Caco-2 (cell line): Measurements from ENCODE around the gene EPHB6. TPM values are rescaled to one million over a fixed set of nuclear protein-coding genes. Genes with fewer than 3 reads are reported as not detected.

ENCODE experiments used
- BruUV-seq: library from RNA; stranded (reverse); fragments of 400-500 nt; replicated peaks from 2 replicates; lab custom pipeline; 2021; lab: Mats Ljungman, UMichigan
- CTCF ChIA-PET: fragments of 300-600 bp; sonication (Branson Sonifier 250); formaldehyde crosslinking; loops from one replicate; lab custom pipeline; 2022; ENCODE audit warnings: antibody characterized with exemption; lab: Charles Lee
- POLR2A ChIA-PET: fragments of 300-600 bp; sonication (Branson Sonifier 250); formaldehyde crosslinking; loops from one replicate; lab custom pipeline; 2022; ENCODE audit warnings: antibody characterized with exemption; lab: Charles Lee
- DNase-seq, 2 experiments: peaks; one replicate each; pipeline versions ENCODE4 v3.0.0 to v3.0.0-alpha.2; 2020 to 2022
- H3K27me3 ChIP-seq: replicated peaks from 2 replicates; pipeline ENCODE4 v1.6.0; 2011; ENCODE audit warnings: low read length; ENCODE audit not compliant: control insufficient read depth, insufficient read depth
- H3K36me3 ChIP-seq: 2 replicates; pipeline ENCODE4 v1.5.1; 2011; ENCODE audit warnings: low read length; ENCODE audit not compliant: control insufficient read depth, insufficient read depth
- H3K4me1 ChIP-seq: fragments of 250-450 bp; sonication (Bioruptor Pico); 2 replicates; pipeline ENCODE4 v1.5.1; 2020; ENCODE audit warnings: mild to moderate bottlenecking
- H3K4me3 ChIP-seq: 2 replicates; pipeline ENCODE4 v1.5.1; 2011; ENCODE audit warnings: low read depth, mild to moderate bottlenecking, control low read depth, low read length
- H3K9me3 ChIP-seq: fragments of 250-450 bp; sonication (Bioruptor Pico); 2 replicates; pipeline ENCODE4 v1.5.1; 2020; ENCODE audit warnings: mild to moderate bottlenecking, moderate library complexity
- H3K27ac Mint-ChIP-seq: one replicate; pipeline ENCODE4 v1.8.0; 2022; ENCODE audit warnings: mixed read lengths; ENCODE audit not compliant: unreplicated experiment
- H3K27me3 Mint-ChIP-seq: one replicate; pipeline ENCODE4 v1.8.0; 2022; ENCODE audit warnings: mixed read lengths; ENCODE audit not compliant: insufficient read depth, unreplicated experiment
- H3K36me3 Mint-ChIP-seq: one replicate; pipeline ENCODE4 v1.8.0; 2022; ENCODE audit warnings: mild to moderate bottlenecking, mixed read lengths; ENCODE audit not compliant: insufficient read depth, unreplicated experiment
- H3K4me1 Mint-ChIP-seq: one replicate; pipeline ENCODE4 v1.8.0; 2022; ENCODE audit warnings: low read depth, mixed read lengths; ENCODE audit not compliant: unreplicated experiment
- H3K4me3 Mint-ChIP-seq: one replicate; pipeline ENCODE4 v1.8.0; 2022; ENCODE audit warnings: mild to moderate bottlenecking, moderate library complexity, mixed read lengths; ENCODE audit not compliant: unreplicated experiment
- H3K9me3 Mint-ChIP-seq: one replicate; pipeline ENCODE4 v1.8.0; 2022; ENCODE audit warnings: mixed read lengths; ENCODE audit not compliant: unreplicated experiment
- intact Hi-C: fragments of 100-400 bp; cut with micrococcal nuclease; formaldehyde crosslinking; loops from one replicate; pipeline ENCODE4 v1.10.0; 2022; ENCODE audit not compliant: unreplicated experiment
- total RNA-seq: library from RNA; stranded (reverse); gene quantifications from 2 replicates; pipeline ENCODE4 v1.2.3, GENCODE V29; 2022
- TF ChIP-seq, protein P1 (sequence below), 2 experiments: fragments of 200-600 bp in 1 of 2; IDR thresholded peaks; 1 replicate in 1 of 2; 2 replicates in 1 of 2; pipeline versions ENCODE4 v1.5.1 to v1.8.0; 2011 to 2022; ENCODE audit warnings: antibody characterized with exemption in 1 of 2, control low read depth in 1 of 2, inconsistent platforms in 1 of 2, low read depth in 1 of 2, low read length in 1 of 2, mild to moderate bottlenecking in 1 of 2, moderate library complexity in 1 of 2; ENCODE audit not compliant: insufficient read depth in 1 of 2, severe bottlenecking in 1 of 2, unreplicated experiment in 1 of 2

EPHB6 gene
- total RNA-seq, 1 experiment from 2014 or later: 2.7 TPM

DNA sequence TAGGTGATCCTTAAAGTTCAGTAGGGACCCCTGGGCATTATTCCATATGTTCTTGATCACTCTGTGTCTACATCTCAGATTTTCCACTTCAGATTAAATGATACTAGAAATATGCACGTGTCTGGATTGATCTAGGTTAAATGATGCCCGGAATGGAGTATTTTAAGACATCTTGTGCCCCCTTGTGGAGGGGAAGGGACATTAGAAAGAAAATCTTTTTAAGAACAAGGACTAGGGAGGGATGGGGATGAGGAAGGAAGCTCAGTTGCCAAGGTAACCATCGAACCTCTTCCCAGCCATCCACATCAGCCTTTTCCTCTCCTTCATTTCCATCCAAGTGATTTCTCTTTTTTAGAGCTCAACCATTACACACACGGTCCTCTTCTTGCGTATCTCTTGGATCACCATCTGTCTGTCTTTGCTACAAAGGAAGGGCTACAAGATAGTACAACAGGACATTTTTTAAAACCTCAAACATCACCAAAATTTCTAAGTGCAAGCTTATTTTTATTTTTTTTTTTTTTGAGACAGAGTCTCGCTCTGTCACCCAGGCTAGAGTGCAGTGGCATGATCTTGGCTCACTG lies 43.6 kb upstream of the EPHB6 start:
- H3K4me1 Mint-ChIP-seq: peaks cover 35% of the 10 kb centered on the region
- no TSS peak for BruUV-seq
- intact Hi-C loops: loop anchor here (1.0 kb wide), 3 partner anchors 142 to 207 kb away; no protein-coding TSS in a partner anchor
- DNase-seq: peak in 1 of 2 experiments; percentile 44
- Histone ChIP-seq H3K27me3 (no peaks in the 10 kb centered on the region), H3K36me3 (no peaks in the 10 kb centered on the region), H3K9me3 (no peaks in the 10 kb centered on the region), H3K4me3 (no peak overlapping the region), H3K4me1 (peaks cover 27% of the 10 kb centered on the region)
- H3K36me3 Mint-ChIP-seq: no peaks in the 10 kb centered on the region
- CTCF ChIA-PET: interaction anchor here (1.0 to 1.7 kb wide), 2 partner anchors 28 to 179 kb away, joined by 6 to 25 read pairs; no protein-coding TSS in a partner anchor
- POLR2A ChIA-PET: no interaction called here
- TF ChIP-seq, protein P1, sequence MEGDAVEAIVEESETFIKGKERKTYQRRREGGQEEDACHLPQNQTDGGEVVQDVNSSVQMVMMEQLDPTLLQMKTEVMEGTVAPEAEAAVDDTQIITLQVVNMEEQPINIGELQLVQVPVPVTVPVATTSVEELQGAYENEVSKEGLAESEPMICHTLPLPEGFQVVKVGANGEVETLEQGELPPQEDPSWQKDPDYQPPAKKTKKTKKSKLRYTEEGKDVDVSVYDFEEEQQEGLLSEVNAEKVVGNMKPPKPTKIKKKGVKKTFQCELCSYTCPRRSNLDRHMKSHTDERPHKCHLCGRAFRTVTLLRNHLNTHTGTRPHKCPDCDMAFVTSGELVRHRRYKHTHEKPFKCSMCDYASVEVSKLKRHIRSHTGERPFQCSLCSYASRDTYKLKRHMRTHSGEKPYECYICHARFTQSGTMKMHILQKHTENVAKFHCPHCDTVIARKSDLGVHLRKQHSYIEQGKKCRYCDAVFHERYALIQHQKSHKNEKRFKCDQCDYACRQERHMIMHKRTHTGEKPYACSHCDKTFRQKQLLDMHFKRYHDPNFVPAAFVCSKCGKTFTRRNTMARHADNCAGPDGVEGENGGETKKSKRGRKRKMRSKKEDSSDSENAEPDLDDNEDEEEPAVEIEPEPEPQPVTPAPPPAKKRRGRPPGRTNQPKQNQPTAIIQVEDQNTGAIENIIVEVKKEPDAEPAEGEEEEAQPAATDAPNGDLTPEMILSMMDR (IDR thresholded peaks at IDR 0.05; ENCODE audit: insufficient read depth in 1 of 2, low read depth in 1 of 2, low read length in 1 of 2, severe bottlenecking in 1 of 2, unreplicated experiment in 1 of 2): peak; percentile 56 to 68
- H3K27me3 Mint-ChIP-seq: no peaks in the 10 kb centered on the region
- no peaks in the 10 kb centered on the region for H3K9me3 Mint-ChIP-seq
- no peak overlapping the region for H3K4me3 Mint-ChIP-seq
- no peak overlapping the region for H3K27ac Mint-ChIP-seq

DNA sequence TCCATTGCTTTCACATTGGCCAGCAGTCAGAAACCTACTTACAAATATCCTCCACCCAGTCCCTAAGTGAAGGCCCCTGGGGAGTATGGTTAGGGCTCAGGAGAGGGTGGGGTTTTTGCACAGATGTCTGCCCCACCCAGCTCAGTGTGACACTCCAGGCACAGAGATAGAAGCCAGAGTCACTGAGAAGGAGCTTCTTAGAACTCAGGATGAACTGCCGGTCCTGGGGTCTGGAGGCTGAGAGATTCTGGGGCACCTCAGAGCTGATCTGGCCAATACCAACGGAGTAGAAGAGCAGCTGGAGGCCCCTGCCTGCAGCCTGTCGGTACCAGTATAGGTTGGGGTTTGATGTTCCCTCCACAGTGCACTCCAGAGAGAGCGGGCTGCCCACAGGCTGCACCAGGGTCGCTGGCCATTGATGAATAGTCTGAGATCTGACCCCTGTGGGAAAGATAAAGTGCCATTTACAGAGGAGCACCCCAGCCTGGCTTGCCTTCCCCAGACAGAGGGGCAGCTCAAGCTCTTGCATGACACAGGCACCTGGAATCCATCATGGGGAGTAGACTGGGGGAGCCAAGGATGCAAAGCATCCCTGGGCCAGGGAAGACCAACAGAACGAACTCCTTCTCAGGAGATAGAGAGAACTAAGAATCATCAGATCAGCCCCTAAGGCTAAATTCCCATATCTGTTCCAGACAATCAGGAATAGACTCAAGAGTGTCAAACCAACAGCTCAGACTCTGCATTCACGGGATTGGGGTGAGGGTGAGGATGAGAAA lies 42.2 kb upstream of the EPHB6 start:
- Mint-ChIP-seq H3K4me1 (peaks cover 35% of the 10 kb centered on the region), H3K9me3 (no peaks in the 10 kb centered on the region), H3K27me3 (no peaks in the 10 kb centered on the region), H3K36me3 (no peaks in the 10 kb centered on the region), H3K4me3 (no peak overlapping the region), H3K27ac (peak overlapping the region; percentile 91)
- CTCF ChIA-PET: interaction anchor here (0.8 to 1.7 kb wide), 13 partner anchors 26 to 533 kb away, joined by 3 to 25 read pairs (median 4); no protein-coding TSS in a partner anchor
- H3K4me3 ChIP-seq: no peak overlapping the region
- intact Hi-C loops: loop anchor here (1.0 kb wide), 2 partner anchors 42 to 54 kb away; no protein-coding TSS in a partner anchor
- H3K36me3 ChIP-seq: no peaks in the 10 kb centered on the region
- no peak for DNase-seq
- no peaks in the 10 kb centered on the region for H3K9me3 ChIP-seq
- TF ChIP-seq, protein P1 (IDR thresholded peaks at IDR 0.05; ENCODE audit: insufficient read depth in 1 of 2, low read depth in 1 of 2, low read length in 1 of 2, severe bottlenecking in 1 of 2, unreplicated experiment in 1 of 2): no peak
- BruUV-seq: TSS peak; percentile 29
- peaks cover 27% of the 10 kb centered on the region for H3K4me1 ChIP-seq
- POLR2A ChIA-PET: no interaction called here
- no peaks in the 10 kb centered on the region for H3K27me3 ChIP-seq

DNA sequence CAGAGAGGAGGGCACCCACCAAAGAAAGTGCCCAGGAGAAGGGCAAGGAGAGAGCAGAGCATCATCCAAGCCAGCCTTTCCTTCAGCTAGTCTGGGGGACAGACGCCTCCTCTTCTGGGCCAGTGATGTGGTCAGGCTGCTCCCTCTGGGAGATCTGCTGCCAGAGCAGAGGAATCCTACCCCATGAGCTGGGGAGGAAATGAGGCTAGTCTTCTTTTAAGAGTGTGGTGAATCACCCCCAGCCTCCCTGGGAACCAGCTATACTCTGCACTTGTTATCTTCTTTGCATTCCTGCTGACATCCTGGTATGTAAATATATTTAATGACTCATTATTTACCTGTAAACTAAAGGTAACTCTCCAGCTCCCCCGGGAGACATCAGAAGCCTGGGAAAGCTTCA lies 41.6 kb upstream of the EPHB6 start:
- peak overlapping the region; percentile 91 for H3K27ac Mint-ChIP-seq
- no peak overlapping the region for H3K4me3 ChIP-seq
- no TSS peak for BruUV-seq
- no peaks in the 10 kb centered on the region for H3K27me3 Mint-ChIP-seq
- H3K27me3 ChIP-seq: no peaks in the 10 kb centered on the region
- H3K9me3 Mint-ChIP-seq: no peaks in the 10 kb centered on the region
- DNase-seq: peak; percentile 79 to 83
- no peaks in the 10 kb centered on the region for H3K36me3 Mint-ChIP-seq
- H3K9me3 ChIP-seq: no peaks in the 10 kb centered on the region
- TF ChIP-seq, protein P1 (IDR thresholded peaks at IDR 0.05; ENCODE audit: insufficient read depth in 1 of 2, low read depth in 1 of 2, low read length in 1 of 2, severe bottlenecking in 1 of 2, unreplicated experiment in 1 of 2): no peak
- peak overlapping the region; percentile 48 for H3K4me3 Mint-ChIP-seq
- ChIA-PET CTCF (interaction anchor here (0.8 to 1.5 kb wide), 12 partner anchors 27 to 532 kb away, joined by 3 to 14 read pairs (median 4); no protein-coding TSS in a partner anchor), POLR2A (no interaction called here)
- intact Hi-C loops: loop anchor here (1.0 kb wide), 2 partner anchors 41 to 53 kb away; no protein-coding TSS in a partner anchor
- H3K4me1 ChIP-seq: peaks cover 27% of the 10 kb centered on the region
- peaks cover 31% of the 10 kb centered on the region for H3K4me1 Mint-ChIP-seq
- no peaks in the 10 kb centered on the region for H3K36me3 ChIP-seq
